Heart left ventricle (tissue), 16 donors: ENCODE results near the gene CDC34. TPM values are rescaled to one million over a fixed set of nuclear protein-coding genes. Genes with fewer than 3 reads are reported as not detected.

Source experiments
- ATAC-seq, 4 donors: fragments of 200-7000 bp; cut with Tn5 transposase; one replicate each; pipeline ENCODE4 v1.9.1; 2020 to 2022; ENCODE audit warnings: moderate library complexity in 4 of 4, mild to moderate bottlenecking in 3 of 4, moderate number of reproducible peaks in 1 of 4
- DNase-seq, 5 donors: peaks; one replicate each; pipeline ENCODE4 v3.0.0-alpha.2; 2020
- H3K27ac ChIP-seq, 12 donors: fragments of 200-600 bp; sonication (generic) in 4 of 12; one replicate each; pipeline versions ENCODE4 v1.5.0 to v1.8.0; 2016 to 2022; ENCODE audit warnings: mild to moderate bottlenecking in 2 of 12
- H3K27me3 ChIP-seq, 9 donors: fragments of 200-600 bp; sonication (generic) in 2 of 9; one replicate each; pipeline versions ENCODE4 v1.5.1 to v1.8.0; 2016 to 2022; ENCODE audit warnings: mild to moderate bottlenecking in 3 of 9
- H3K36me3 ChIP-seq, 9 donors: fragments of 200-600 bp; sonication (generic) in 2 of 9; one replicate each; pipeline versions ENCODE4 v1.5.0 to v1.8.0; 2018 to 2022; ENCODE audit warnings: mild to moderate bottlenecking in 2 of 9
- H3K4me1 ChIP-seq, 12 donors: fragments of 200-600 bp; sonication (generic) in 4 of 12; one replicate each; pipeline versions ENCODE4 v1.5.0 to v1.8.0; 2016 to 2022; ENCODE audit warnings: mild to moderate bottlenecking in 3 of 12
- H3K4me3 ChIP-seq, 12 donors: fragments of 200-600 bp; sonication (generic) in 4 of 12; one replicate each; pipeline versions ENCODE4 v1.5.0 to v1.8.0; 2017 to 2022; ENCODE audit warnings: mild to moderate bottlenecking in 9 of 12, moderate library complexity in 4 of 12
- H3K9me3 ChIP-seq, 12 donors: fragments of 200-600 bp; sonication (generic) in 4 of 12; one replicate each; pipeline versions ENCODE4 v1.5.0 to v1.8.0; 2016 to 2022; ENCODE audit warnings: mild to moderate bottlenecking in 1 of 12
- POLR2A ChIP-seq, 2 donors: fragments of 450-650 bp; IDR thresholded peaks; one replicate each; pipeline ENCODE4 v1.6.1; 2017; ENCODE audit warnings: antibody characterized with exemption in 2 of 2, mild to moderate bottlenecking in 2 of 2, moderate library complexity in 2 of 2
- WGBS, 4 donors: extraction: QIAGEN DNeasy Blood & Tissue Kit in 2 of 4; methylation state at CpG; one replicate each; pipeline versions ENCODE4 v1.1.5 to v1.1.7; 2013 to 2018; 5-methylcytosine and 5-hydroxymethylcytosine counted together
- intact Hi-C, 10 donors: fragments of 100-400 bp; cut with DNase I; formaldehyde crosslinking; loops; one replicate each; pipeline versions ENCODE4 v1.11.1 to v1.14.2; 2022
- polyA plus RNA-seq, 2 donors: library from polyadenylated mRNA; stranded (reverse); fragments of 200-250 nt; gene quantifications; one replicate each; pipeline ENCODE4 v1.2.3, GENCODE V29; 2013
- total RNA-seq, 9 donors: library from RNA; depleted of rRNA in 2 of 9; stranded (reverse); fragments of >200 nt in 2 of 9; fragmentation: NEBNext Ultra II Directional in 3 of 9; extraction: Animal tissue kit (Norgen Biotek cat#: 25700) in 3 of 9; gene quantifications; one replicate each; pipeline versions ENCODE4 v1.1.0 to v1.2.4, GENCODE V29; 2016 to 2023
- TF ChIP-seq, protein P1 (sequence below), 12 donors: fragments of 200-600 bp; sonication (generic) in 4 of 12; IDR thresholded peaks; one replicate each; pipeline versions ENCODE4 v1.5.0 to v1.8.0; 2018 to 2022; ENCODE audit warnings: antibody characterized with exemption in 12 of 12, mild to moderate bottlenecking in 5 of 12
- donor health status: ischemic (EF 13 %, LVEDD 7.1; RV severe dilation, severe dysfunction).
- donor health status: healthy with polysubstance abuse.
- donor health status: DM: no; HTN: yes; CAD: no.
- donor health status: DM: no; HTN: no; CAD: no.
- donor health status: ischemic (EF 25% LVEDD 6.9; RV normal size, moderate dysfunction).
- donor health status: ischemic (EF 25% LVEDD 5.7; RV mildly dilated, moderate dysfunction).
- donor health status: healthy.
- donor health status: DM: yes; HTN: yes; CAD: no.
- donor health status: ischemic (EF 35%, LVEDD 5.7; RV mildly dilated, moderate dysfunction).
- donor health status: nonischemic (EF 11% LVEDD 7.7; RV severe dilation, severe dysfunction).
- donor health status: DM: yes; HTN: yes; CAD: no.
- donor health status: PGD.
- donor health status: ischemic (EF 29% LVEDD 5.4; RV normal size, mild dysfunction).
- donor health status: nonischemic (EF 23%, LVEDD 6.1; RV moderate dilation, normal function).

The CDC34 gene
- total and polyA plus RNA-seq, 11 donors = 61.9 to 200 (median 99.9) TPM

DNA sequence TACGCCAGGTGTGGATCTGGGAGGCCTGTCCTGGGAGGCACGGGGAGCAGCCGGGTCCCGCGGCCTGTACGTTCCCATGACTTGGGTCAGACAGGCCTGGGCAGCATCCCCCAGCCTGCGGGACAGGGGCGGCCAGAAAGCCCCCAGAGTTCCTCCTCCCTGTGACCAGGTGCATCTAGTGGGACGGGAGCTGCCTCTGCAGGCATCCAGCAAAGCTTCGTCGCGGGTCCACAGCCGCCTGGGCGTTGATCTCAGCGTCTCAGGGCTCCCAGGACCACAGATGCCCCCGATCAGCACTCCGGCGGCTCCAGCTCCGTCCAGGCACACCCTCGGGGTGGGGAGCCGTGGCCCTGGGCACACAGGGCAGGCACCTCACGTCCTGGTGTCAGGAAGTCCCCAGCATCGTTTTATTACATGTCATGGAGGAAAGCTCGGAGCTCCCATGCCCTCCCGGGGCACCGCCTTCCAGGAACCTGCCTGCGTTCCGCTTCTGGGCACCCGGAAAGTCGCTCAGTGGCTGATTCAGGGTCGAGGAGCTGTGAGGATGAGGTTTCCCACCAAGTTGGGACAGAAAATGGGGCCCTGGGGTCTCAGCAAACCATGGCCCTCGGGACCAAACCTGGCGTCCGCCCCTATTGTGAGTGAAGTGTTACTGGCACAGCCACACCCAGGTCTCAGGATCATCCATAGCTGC, 10.8 kb downstream of the CDC34 start:
- DNase-seq (no peak), ATAC-seq (peak in 1 of 4 donors; percentile 7)
- no peak overlapping the region for H3K27ac ChIP-seq
- H3K9me3 ChIP-seq = no peaks in the 10 kb centered on the region
- intact Hi-C loops = loop anchor here in 2 of 10 donors (10.0 kb wide), 1 partner anchor 192 kb away; no protein-coding TSS in a partner anchor
- WGBS, 4 donors = 89 to 92% (median 91%) methylated on average over 28 to 34 of the region's 34 CpGs
- H3K4me1 ChIP-seq = peaks cover 0 to 23% (median 2%) of the 10 kb centered on the region in 12 donors
- TF ChIP-seq, protein P1, sequence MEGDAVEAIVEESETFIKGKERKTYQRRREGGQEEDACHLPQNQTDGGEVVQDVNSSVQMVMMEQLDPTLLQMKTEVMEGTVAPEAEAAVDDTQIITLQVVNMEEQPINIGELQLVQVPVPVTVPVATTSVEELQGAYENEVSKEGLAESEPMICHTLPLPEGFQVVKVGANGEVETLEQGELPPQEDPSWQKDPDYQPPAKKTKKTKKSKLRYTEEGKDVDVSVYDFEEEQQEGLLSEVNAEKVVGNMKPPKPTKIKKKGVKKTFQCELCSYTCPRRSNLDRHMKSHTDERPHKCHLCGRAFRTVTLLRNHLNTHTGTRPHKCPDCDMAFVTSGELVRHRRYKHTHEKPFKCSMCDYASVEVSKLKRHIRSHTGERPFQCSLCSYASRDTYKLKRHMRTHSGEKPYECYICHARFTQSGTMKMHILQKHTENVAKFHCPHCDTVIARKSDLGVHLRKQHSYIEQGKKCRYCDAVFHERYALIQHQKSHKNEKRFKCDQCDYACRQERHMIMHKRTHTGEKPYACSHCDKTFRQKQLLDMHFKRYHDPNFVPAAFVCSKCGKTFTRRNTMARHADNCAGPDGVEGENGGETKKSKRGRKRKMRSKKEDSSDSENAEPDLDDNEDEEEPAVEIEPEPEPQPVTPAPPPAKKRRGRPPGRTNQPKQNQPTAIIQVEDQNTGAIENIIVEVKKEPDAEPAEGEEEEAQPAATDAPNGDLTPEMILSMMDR (IDR thresholded peaks at IDR 0.05) = no peak
- no peak for TF ChIP-seq POLR2A (IDR thresholded peaks at IDR 0.05)
- H3K36me3 ChIP-seq = peaks cover 0 to 49% (median 40%) of the 10 kb centered on the region in 9 donors
- H3K4me3 ChIP-seq = no peak overlapping the region
- H3K27me3 ChIP-seq = no peaks in the 10 kb centered on the region

DNA sequence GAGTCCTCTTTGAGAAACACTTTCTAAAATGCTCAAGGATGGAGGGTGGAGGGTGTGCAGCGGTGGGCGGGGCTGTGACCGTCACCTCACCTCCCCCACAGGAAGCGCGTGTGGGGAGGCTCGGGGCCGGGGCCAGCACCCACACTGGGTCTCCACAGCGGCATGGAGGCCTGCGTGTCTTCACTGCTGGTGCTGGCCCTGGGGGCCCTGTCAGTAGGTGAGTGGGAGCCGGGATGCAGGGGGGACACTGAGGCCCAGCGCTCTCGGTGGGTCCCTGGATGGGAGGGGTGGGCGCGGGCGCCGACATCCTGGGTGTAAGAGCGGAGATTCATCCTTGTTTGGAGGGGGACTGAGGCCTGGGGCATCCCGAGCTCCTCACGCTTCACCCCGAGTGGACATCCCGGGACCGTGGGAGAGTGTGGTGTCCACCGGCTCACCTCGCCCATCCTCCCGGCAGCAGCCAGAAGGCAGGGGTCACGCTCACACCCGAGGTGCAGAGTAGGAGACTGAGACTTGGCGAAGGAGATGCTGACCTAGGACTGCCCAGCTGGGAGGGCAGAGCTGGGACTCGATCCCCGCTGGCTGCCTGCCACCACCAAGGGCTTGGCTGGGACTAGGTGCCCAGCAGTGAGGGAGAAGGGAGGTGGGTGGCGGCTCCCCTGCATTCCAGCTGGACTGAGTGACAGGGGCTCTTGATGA, 12.5 kb downstream of the CDC34 start, which contains the start of gene GZMM:
GZMM (plus strand) TSS at position 144 of the 699 bp plus-strand sequence; CDS start at position 163, 19 bp downstream.
- DNase-seq (peak in 1 of 5 donors; percentile 72), ATAC-seq (peak in 3 of 4 donors; percentile 20 to 43 (median 40))
- Histone ChIP-seq H3K4me1 (peaks cover 0 to 13% (median under 1%) of the 10 kb centered on the region in 12 donors), H3K36me3 (peaks cover 0 to 33% (median 24%) of the 10 kb centered on the region in 9 donors), H3K27ac (peak within 1 kb of the TSS in 1 of 12 donors; percentile 27), H3K4me3 (peak within 1 kb of the TSS in 1 of 12 donors; percentile 46), H3K27me3 (no peaks in the 10 kb centered on the region), H3K9me3 (no peaks in the 10 kb centered on the region)
- TF ChIP-seq POLR2A (IDR thresholded peaks at IDR 0.05) = no peak
- TF ChIP-seq, protein P1 (IDR thresholded peaks at IDR 0.05) = no peak
- intact Hi-C loops = loop anchor here in 2 of 10 donors (10.0 kb wide), 1 partner anchor 191 kb away; no protein-coding TSS in a partner anchor
- WGBS, 4 donors = 50 to 60% (median 57%) methylated on average over 27 to 31 of the region's 31 CpGs

DNA sequence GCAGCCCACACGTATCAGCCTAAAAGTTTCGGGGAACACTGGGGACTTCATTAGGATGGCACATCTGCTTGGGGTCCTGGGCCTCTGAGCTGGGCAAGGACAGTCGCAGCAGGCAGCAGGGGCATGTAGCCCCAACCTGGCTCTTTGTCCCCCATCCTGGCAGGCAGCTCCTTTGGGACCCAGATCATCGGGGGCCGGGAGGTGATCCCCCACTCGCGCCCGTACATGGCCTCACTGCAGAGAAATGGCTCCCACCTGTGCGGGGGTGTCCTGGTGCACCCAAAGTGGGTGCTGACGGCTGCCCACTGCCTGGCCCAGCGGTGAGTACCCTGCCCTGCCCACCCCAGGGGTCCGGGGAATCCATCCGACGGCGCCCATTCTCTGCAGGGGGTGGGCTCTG, 15.6 kb downstream of the CDC34 start:
- no peak overlapping the region for H3K27ac ChIP-seq
- intact Hi-C loops = loop anchor here in 2 of 10 donors (10.0 kb wide), 1 partner anchor 188 kb away; no protein-coding TSS in a partner anchor
- H3K27me3 ChIP-seq = no peaks in the 10 kb centered on the region
- ATAC-seq = no peak
- peaks cover 0 to 11% (median 4%) of the 10 kb centered on the region in 9 donors for H3K36me3 ChIP-seq
- WGBS, 4 donors = 89 to 96% (median 90%) methylated on average over 10 to 15 of the region's 15 CpGs
- DNase-seq = peak in 1 of 5 donors; percentile 46
- peaks cover 0 to 15% (median 0%) of the 10 kb centered on the region in 12 donors for H3K4me1 ChIP-seq
- TF ChIP-seq, protein P1 (IDR thresholded peaks at IDR 0.05) = no peak
- no peak for TF ChIP-seq POLR2A (IDR thresholded peaks at IDR 0.05)
- no peaks in the 10 kb centered on the region for H3K9me3 ChIP-seq
- no peak overlapping the region for H3K4me3 ChIP-seq
